Measurements from ENCODE around the gene CDC42BPB.

The CDC42BPB gene

DNA sequence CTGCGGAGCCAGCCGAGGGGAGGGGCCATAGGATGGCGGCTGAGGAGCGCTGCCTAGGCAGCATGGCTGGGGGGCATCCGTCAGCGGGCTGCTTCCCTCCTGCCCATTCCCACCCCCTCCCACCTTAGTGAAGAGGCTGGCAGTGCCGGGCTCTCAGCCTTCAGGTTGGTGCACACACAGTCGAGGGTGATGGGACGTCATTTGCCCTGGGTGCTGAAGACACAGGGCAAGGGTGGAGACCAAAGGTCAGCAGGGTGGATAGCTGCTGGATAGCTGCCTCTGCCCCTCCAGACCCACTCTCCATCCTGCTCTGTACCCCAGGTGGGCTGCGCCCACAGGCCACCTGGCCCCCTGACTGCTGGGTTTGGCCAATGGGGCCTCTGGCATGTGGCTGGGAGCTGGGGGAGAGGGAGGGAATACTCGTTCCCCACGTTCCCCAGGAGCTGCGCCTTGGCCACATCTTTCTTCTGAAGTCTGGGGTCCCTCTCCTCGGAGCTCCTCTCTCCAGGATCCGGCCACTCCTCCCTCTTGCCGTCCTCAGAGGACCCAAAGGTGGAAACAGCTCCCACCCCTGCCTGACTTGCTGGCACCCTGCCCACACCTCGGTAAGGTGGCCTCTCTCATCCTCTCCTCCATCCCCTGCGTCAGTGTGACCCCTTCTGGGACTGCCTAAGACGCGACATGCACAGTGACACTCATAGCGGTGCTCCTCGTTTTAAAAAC is 11.2 kb upstream of the CDC42BPB start:
- TF ChIP-seq, protein P1, sequence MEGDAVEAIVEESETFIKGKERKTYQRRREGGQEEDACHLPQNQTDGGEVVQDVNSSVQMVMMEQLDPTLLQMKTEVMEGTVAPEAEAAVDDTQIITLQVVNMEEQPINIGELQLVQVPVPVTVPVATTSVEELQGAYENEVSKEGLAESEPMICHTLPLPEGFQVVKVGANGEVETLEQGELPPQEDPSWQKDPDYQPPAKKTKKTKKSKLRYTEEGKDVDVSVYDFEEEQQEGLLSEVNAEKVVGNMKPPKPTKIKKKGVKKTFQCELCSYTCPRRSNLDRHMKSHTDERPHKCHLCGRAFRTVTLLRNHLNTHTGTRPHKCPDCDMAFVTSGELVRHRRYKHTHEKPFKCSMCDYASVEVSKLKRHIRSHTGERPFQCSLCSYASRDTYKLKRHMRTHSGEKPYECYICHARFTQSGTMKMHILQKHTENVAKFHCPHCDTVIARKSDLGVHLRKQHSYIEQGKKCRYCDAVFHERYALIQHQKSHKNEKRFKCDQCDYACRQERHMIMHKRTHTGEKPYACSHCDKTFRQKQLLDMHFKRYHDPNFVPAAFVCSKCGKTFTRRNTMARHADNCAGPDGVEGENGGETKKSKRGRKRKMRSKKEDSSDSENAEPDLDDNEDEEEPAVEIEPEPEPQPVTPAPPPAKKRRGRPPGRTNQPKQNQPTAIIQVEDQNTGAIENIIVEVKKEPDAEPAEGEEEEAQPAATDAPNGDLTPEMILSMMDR (IDR thresholded peaks at IDR 0.05; ENCODE audit: low read depth, low read length): no peak
- no peak overlapping the region for H3K4me3 ChIP-seq (ENCODE audit: low read depth, low read length)

- TF ChIP-seq, protein P1 (IDR thresholded peaks at IDR 0.05; ENCODE audit: low read depth, low read length): no peak
- H3K4me3 ChIP-seq (ENCODE audit: low read depth, low read length): no peak overlapping the region
These were observed 10.0 kb upstream of the CDC42BPB start for GRCh38 chr14:103067231-103067954.

GRCh38 chr14:103066399-103066798 is 9.1 kb upstream of the CDC42BPB start:
- H3K4me3 ChIP-seq (ENCODE audit: low read depth, low read length): no peak overlapping the region
- TF ChIP-seq, protein P1 (IDR thresholded peaks at IDR 0.05; ENCODE audit: low read depth, low read length): no peak

DNA sequence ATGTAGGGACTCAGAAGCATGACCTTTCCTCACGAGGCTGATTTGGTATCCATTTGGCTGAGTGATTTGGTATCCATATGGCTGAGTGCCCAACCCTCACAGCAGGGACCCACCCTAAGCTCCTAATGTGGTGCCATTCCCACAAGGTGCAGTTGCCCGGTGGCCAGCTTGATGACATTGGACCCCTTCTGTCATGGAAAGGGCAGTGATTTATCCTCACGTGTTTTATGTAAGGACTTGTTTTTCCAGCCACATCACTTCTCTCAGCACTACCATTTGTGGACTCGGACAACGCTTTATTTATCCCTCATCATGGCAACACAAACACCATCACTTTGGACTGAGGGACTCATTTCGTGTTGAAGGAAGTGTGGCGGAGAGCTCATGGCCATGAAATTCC is 8.5 kb upstream of the CDC42BPB start:
- TF ChIP-seq, protein P1 (IDR thresholded peaks at IDR 0.05; ENCODE audit: low read depth, low read length): no peak
- no peak overlapping the region for H3K4me3 ChIP-seq (ENCODE audit: low read depth, low read length)

DNA sequence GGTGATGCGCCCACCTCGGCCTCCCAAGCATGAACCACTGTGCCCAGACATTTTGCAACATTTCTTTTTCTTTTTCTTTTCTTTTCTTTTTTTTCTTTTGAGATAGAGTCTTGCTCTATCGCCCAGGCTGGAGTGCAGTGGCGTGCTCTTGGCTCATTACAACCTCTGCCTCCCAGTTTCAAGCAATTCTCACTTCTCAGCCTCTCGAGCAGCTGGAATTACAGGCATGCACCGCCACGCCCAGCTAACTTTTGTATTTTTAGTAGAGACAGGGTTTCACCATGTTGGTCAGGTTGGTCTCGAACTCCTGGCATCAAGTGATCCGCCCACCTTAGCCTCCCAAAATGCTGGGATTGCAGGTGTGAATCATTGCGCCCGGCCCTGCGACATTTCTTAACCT is 7.6 kb upstream of the CDC42BPB start:
- TF ChIP-seq, protein P1 (IDR thresholded peaks at IDR 0.05; ENCODE audit: low read depth, low read length): no peak
- H3K4me3 ChIP-seq (ENCODE audit: low read depth, low read length): no peak overlapping the region

GRCh38 chr14:103064436-103064835 is 7.1 kb upstream of the CDC42BPB start:
- TF ChIP-seq, protein P1 (IDR thresholded peaks at IDR 0.05; ENCODE audit: low read depth, low read length): no peak
- no peak overlapping the region for H3K4me3 ChIP-seq (ENCODE audit: low read depth, low read length)

GRCh38 chr14:103061482-103061976 is 4.2 kb upstream of the CDC42BPB start:
- H3K4me3 ChIP-seq (ENCODE audit: low read depth, low read length): no peak overlapping the region
- TF ChIP-seq, protein P1 (IDR thresholded peaks at IDR 0.05; ENCODE audit: low read depth, low read length): no peak

Measured in WI38 (cell line).